G401.6 (cell line): ENCODE data around the gene SYNGR1.
A peak's percentile ranks its signal among the peaks of the same experiment; 100 is the strongest.

ENCODE experiments used
- FAIRE-seq: peaks from 2 replicates; lab custom pipeline; 2012; peaks lifted over from hg19 to GRCh38; lab: Jason Lieb, UNC

Gene SYNGR1

GRCh38 chr22:39371732-39372131 is 21.9 kb downstream of the SYNGR1 start:
- no peak for FAIRE-seq

GRCh38 chr22:39374191-39374590 is 24.4 kb downstream of the SYNGR1 start:
- no peak for FAIRE-seq

GRCh38 chr22:39374801-39375200 is 25.0 kb downstream of the SYNGR1 start:
- FAIRE-seq = no peak

GRCh38 chr22:39375646-39376045 is 25.9 kb downstream of the SYNGR1 start:
- FAIRE-seq = no peak

GRCh38 chr22:39379756-39380730 is 30.3 kb downstream of the SYNGR1 start:
- FAIRE-seq = no peak

GRCh38 chr22:39381009-39381755 is 31.4 kb downstream of the SYNGR1 start:
- FAIRE-seq = no peak

GRCh38 chr22:39381930-39382329 is 32.1 kb downstream of the SYNGR1 start:
- no peak for FAIRE-seq

GRCh38 chr22:39382410-39382809 is 32.6 kb downstream of the SYNGR1 start:
- FAIRE-seq = no peak

GRCh38 chr22:39383841-39384625 is 34.2 kb downstream of the SYNGR1 start:
- FAIRE-seq = no peak

GRCh38 chr22:39384750-39385480 is 35.1 kb downstream of the SYNGR1 start:
- FAIRE-seq = no peak

- FAIRE-seq = peak; percentile 97
Observed at GRCh38 chr22:39388261-39389011, 38.6 kb downstream of the SYNGR1 start.

- no peak for FAIRE-seq
Observed at GRCh38 chr22:39389420-39389819, 39.6 kb downstream of the SYNGR1 start.

GRCh38 chr22:39392341-39392948 is 42.7 kb downstream of the SYNGR1 start:
- no peak for FAIRE-seq

GRCh38 chr22:39395936-39396796 is 46.4 kb downstream of the SYNGR1 start:
- no peak for FAIRE-seq

GRCh38 chr22:39396797-39397195 is 47.0 kb downstream of the SYNGR1 start:
- no peak for FAIRE-seq

GRCh38 chr22:39401301-39401631 is 51.5 kb downstream of the SYNGR1 start:
- FAIRE-seq = no peak

- FAIRE-seq = no peak
Observed at GRCh38 chr22:39405346-39406085, 55.7 kb downstream of the SYNGR1 start.

- no peak for FAIRE-seq
Observed at GRCh38 chr22:39408173-39408572, 58.4 kb downstream of the SYNGR1 start.

GRCh38 chr22:39408807-39409206 is 59.0 kb downstream of the SYNGR1 start:
- no peak for FAIRE-seq
